Activated CD4-positive, alpha-beta T cell treated with anti-CD3 and anti-CD28 coated beads, Interleukin-2, amount 50 U/mL, for 24 hours (primary cell): ENCODE measurements around the gene GPR25.

Experiments
- DNase-seq, 2 donors: peaks; one replicate each; pipeline ENCODE4 v3.0.0-alpha.2; 2020; ENCODE audit warnings: low read depth in 1 of 2, low spot score in 1 of 2

GPR25 gene

DNA sequence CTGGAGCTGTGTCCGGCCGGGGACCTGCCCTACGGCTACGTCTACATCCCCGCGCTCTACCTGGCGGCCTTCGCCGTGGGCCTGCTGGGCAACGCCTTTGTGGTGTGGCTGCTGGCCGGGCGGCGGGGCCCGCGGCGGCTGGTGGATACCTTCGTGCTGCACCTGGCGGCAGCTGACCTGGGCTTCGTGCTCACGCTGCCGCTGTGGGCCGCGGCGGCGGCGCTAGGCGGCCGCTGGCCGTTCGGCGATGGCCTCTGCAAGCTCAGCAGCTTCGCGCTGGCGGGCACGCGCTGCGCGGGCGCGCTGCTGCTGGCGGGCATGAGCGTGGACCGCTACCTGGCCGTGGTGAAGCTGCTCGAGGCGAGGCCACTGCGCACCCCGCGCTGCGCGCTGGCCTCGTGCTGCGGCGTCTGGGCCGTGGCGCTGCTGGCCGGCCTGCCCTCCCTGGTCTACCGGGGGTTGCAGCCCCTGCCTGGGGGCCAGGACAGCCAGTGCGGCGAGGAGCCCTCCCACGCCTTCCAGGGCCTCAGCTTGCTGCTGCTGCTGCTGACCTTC is 412 bp downstream of the GPR25 start:
- no peak for DNase-seq

DNA sequence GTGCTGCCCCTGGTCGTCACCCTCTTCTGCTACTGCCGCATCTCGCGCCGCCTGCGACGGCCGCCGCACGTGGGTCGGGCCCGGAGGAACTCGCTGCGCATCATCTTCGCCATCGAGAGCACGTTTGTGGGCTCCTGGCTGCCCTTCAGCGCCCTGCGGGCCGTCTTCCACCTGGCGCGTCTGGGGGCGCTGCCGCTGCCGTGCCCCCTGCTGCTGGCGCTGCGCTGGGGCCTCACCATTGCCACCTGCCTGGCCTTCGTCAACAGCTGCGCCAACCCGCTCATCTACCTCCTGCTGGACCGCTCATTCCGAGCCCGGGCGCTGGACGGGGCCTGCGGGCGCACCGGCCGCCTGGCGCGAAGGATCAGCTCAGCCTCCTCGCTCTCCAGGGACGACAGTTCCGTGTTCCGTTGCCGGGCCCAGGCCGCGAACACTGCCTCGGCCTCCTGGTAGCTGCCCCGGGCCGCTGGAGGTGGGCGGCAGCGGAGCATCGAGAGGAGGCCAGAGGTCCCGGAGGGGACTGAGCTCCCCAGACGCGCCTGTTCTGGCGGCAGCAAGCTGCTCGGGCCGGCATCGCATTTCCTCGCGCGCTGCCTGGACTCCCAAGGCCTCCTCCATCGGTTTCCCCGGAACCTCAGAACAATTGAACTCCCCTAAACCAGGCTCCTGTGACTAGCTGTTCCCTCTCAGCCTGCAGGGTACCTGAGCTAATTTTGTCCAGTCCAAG is 1.1 kb downstream of the GPR25 start:
- DNase-seq = no peak

DNA sequence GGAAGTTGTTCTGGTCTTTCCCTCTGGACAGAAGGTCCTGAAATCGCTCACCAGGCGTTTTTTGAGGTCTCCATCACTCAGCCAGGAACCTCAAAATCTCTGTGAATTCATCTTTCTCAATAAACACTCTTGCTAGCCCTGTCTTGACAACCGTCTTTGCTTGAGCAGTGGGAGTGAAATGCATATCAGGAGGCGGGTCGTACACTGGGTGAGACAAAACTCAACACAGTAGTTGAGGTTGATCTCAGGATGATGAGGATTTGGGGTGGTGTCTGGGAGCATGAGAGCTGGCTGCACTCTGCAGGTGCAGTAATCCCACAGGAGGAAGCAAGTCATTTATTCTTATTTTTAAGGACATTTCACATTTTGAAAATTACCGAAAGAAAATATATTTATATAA is 1.9 kb downstream of the GPR25 start:
- no peak for DNase-seq

DNA sequence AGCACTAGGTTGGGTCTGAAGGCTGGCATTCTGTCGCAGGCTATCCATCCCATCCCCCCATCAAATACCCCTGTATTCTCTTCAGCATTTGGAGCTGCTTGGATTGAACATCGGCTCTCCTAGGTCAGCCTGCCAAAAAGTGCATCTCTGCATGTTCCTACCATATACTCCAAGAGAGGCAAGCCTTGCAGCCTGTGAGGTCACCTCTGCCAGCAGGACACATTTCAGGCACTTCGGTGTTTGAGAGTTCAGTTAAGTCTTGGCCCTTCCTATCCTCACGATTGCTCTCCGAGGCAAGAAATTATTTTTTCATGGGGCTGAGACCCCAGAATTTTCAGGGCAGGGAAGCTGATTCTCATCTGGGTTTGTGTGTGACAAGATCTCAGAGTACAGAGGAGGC is 2.6 kb downstream of the GPR25 start:
- DNase-seq = no peak

DNA sequence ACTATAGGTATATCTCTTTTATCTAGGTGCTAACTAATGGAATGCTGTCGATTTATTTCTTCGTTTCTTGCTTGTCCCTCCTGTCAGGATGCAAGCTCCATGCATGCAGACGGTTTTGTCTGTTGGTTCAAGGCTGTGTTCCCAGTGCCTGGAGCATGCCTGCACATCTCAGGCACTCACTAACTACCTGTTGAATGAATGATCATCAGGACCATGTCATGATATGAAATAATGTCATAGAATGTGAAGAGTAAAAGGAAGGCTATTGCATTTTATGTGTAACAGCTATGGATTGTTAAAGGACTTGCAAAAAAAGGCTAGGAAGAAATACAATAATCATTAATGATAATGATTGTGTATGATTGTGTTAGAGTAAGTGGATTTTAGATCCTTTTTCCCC is 4.2 kb downstream of the GPR25 start:
- DNase-seq = no peak

DNA sequence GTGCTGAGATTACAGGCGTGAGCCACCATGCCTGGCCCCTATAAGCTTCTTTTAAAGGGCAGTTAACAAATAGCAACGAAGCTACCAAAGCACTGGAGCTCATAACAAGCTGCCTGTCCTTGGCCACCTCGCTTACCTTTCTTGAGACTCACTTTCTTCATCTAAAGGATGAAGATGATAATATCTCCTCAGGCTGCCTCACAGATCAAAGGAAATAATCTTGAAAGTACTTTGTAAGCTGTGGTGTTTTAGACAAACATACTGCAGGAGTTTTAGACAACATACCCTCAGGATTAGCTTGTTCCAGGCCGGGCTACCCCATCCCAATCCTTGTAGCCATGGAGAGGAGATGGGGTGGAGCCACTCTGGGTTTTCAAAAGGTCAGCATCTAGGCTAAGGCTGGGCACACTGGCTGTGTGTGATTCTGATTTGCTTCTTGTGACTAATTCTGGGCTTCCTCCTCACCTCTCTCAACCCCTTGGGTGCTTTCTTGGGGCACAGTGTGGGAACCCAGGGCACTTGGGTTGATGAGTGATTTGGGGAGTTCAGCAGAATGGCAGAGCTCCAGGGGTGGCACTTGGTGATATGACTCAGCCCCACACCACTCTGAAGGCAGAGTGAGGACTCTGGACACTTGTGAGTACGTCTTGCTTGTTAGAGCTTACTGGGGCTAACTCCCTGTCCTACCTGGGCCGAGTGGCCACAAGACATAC is 5.2 kb downstream of the GPR25 start:
- peak in 1 of 2 donors; percentile 41 for DNase-seq

DNA sequence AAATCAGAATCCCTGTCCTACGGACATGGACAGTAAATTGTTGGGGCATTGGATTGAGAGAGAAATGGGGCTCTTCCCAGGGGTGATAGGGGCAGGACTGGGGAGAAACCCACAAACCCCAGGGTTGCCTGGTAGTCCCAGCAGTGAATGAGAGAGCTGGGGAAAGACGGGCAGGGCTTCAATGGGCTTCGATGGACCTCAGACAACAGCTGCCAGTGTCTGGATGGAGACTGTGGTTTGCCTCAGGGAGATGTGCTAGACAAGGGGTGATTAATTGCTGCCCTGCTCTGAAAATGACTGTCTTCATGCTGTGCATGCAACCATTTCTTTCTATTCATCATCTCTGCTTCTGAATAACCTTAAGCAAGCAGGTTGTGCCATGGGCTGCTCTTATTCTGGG is 7.4 kb downstream of the GPR25 start:
- no peak for DNase-seq

DNA sequence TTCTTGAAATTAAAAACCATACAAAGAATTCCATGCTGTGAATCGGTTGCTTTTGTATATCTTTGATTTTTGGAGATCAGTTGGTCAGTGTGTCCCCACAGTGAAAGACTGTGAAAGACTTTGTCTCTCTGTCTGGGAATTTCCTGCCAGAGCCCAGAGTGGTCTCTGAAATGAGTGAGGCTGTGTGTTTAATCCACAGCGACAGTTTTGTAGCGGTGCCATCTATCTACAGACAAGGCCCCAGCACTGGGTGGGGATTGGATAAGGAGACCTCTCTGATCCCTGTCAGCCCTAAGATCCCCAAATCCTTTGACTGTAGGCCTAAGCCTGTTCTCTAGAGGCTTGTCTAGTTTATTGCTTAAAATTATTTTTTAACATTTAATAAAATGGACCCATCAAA is 10.3 kb downstream of the GPR25 start:
- no peak for DNase-seq

DNA sequence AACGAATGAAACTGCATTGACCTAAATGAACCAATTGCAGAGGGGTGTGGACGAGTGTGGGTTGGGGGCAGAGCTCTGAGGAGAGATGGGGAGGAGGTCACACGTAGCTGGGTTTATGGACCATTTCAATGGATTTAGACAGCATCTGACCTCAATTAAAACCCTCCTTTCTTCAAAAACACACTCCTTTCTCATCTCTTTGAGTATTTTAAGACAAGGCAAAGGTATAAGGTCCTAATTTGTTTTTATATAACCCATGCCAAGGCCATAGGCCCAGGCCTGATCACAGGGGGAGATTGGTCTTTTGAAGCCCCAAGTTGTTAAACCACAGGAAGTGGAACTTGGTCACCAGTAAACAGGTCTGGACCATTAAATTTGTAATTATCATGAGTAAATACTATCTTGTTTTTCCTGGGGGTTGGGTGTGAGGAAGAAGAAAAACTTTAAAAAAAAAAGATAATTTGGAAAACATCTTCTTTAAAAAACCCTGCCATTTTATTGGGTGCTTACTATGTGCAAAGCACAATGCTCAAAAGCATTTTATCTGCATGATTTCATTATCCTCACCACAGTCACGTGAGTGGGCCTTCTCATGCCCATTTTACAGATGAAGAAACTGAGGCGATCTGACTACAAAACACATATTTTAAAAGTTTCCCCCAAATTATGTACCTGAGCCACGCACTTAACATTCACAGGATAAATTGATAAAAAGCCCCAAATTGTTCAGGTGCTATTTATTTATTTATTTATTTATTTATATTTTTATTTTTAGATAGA is 13.0 kb downstream of the GPR25 start:
- no peak for DNase-seq

DNA sequence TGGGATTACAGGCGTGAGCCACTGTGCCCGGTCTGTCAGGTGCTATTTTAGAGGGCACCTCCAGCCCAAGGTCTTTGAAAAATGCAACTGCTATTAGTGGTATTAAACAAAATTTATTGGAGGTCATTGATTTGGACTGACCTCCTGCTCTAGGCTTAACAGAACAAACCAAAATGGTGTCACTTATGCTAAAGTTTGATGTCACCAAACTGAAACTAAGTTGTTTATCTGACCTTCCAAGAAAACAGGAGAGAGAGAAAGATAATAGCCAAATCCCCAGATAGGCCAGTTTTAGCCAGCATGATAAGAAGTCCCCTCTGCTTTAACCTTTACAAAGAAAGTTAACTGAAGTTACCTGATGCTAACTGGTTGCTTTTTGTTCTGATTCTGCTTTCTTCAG is 13.8 kb downstream of the GPR25 start:
- no peak for DNase-seq

DNA sequence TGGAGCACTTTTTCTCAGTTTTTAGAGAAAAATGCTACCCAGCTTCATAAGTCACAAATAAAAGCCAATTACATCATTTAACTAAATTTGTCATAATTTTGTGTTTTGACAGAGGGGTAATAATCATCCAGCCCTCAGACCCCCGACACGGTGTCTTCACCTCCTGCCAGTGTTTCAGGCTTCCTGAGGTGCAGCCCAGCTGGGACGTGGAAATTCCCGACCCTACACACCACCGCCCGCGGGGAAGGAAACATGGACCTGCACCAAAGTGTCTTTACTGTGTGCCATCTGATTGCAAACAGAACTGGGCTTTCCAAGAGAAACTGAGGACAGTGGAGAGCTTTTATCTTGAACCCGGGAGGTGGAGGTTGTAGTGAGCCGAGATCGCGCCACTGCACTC is 14.3 kb downstream of the GPR25 start:
- no peak for DNase-seq

DNA sequence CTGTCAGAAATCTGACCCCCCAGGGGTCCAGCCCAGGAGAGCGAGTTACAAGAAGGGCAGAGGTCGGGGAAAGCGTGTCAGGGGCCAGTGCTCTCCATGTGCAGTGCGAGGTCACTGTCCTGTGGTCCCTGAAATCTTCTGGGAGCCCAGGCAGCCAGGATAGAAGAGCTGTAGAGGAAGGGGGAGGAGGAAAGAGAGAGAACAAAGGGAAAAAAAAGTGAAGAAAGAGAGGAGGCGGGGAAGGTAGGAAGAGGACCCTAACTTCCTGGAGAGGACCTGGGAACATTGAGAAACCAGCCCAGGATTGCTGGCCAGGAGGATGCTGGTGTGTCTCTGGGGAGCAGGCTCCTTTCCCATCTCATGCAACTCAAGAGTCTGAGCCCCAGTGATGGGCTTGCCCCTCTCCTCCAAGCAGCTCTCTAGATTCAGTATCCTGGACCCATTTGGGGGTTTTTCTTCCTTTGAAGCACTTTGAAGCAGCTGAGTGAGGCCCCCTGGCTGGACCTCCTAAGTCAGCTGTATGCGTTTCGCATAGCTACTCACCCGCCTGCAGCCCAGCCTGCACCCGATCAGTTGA is 15.1 kb downstream of the GPR25 start:
- no peak for DNase-seq

DNA sequence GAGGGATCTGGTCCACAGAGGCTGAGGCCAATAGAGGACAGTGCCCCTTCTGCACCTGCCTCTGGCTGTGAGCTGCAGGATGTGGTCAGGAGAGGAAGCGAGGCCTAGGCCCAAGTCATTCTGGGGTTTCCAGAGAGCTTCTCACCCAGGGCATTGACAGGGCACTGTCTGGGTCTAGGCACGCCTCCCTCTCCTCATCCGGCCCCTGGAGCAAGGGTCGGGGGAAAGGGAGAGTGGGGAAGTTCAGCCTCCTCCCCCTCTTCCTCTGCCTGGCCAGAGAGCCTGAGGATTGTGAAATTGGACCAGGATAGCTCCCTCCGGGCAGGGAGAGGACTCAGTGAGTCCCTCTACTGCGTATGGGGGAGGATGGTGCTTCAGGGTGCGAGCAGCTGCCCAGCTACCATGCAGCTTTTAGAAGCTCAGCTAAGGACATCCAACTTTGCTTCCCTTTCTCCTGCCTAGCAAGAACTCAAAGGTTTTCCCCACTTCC is 15.6 kb downstream of the GPR25 start:
- DNase-seq = peak in 1 of 2 donors; percentile 45

DNA sequence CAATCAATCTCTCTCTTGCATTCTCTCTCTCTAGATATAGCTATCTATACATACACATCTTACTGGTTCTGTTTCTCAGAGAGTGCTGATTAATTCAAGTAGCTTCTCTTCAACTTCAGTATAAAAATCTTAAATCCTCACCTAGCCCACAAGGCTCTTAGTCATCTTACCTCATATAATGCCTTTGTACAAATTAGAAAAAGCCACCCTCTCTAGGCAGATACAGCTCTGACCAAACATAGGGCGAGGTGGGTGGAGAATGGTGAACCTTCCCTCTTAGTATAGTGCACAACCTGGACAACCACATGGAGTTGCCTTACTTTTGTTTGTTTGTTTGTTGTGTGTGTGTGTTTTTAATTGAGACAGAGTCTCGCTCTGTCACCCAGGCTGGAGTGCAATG is 16.8 kb downstream of the GPR25 start:
- peak in 1 of 2 donors; percentile 18 for DNase-seq

DNA sequence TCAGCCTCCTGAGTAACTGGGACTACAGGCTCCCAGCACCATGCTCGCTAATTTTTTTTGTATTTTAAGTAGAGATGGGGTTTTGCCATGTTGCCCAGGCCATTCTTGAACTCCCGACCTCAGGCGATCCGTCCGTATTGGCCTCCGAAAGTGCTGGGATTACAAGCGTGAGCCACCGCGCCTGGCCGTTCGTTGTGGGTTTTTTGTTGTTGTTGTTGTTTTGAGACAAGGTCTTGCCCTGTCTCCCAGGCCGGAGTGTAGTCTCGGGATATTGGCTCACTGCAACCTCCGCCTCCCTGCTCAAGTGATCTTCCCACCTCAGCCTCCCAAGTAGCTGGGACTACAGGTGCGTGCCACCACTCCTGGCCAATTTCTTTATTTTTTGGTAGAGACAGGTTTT is 17.2 kb downstream of the GPR25 start:
- DNase-seq = no peak

DNA sequence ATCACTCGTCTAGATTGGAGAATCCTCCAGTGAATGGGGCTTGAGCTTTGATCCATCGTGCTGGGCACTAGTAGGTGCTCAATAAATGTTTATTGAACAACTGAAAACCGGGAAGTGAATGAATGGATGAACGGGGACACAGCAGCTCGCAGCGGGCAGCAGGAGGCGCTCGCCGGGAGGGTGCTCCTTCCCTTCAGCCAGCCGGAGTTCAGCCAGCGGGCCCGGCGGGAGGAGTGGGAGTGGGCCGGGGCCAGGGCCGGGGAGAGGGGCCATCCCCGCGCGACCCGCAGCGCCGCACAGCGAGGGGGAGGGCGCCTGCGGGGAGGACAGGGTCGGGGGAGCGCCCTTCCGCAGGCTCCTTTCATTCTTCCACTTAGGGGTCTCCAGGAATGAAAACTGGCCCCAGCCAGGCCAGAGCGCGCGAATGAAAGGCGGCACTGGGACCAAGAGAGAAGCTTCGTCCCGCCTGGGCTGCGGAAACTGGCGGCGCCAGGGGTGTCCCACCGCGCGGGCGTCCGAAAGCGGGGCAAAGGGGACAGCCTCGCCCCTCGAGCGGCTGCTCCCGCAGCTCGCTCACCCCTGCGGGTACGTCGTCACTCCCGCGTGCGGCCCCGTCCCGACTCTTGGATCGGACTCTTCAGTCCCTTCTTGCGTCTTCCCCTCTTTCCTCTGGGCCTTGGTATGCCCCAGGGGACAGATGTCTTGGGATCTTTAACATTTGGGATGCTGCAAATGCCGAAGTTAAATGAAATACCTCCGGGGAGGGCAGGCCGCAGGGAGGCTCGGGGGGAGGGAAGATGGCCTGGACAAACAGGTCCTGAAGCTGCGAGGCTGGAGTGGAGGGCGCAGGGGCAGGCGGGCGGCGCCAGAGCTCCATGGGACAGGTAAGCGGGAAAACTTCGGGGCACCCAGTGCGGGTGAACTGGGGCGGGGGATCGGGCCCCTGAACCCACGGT is 18.3 kb downstream of the GPR25 start:
- no peak for DNase-seq

DNA sequence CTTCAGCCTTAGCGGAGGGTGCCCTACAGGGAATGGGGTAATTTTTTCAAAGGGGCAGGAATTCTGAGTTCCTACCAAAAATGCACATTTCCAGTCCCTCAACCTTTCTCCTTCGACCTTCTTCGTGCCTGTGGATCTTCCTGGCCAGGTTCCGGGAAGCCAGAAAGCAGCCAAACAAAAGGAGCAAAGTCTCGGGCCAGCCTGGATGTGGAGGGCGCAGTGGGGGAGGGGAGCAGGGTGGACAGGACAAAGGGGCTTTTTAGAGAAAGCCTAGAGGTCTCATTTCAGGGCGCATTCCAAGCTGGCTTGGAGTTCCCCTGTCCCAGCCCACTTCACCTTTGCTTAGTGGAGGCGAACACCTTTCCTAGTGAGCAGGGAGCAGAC is 19.0 kb downstream of the GPR25 start:
- DNase-seq = no peak

DNA sequence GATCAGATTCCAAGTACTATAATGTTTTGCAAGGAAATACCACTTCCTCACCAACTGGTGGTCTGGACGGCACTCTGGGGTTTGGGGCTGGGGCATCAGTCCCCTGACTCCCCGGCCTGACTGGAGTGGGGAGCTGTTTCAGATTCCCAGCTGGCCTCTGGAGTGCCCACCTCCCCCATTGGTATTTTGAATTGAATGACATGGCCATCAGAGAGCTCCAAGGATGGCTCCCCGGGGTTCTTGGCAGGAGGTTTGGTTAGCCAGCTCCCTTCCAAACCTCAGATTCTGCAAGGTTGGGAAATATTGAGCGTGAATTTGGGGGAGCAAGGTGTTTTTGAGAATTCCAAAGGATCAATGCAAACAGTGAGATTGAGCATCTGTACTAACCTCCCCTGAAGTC is 19.8 kb downstream of the GPR25 start:
- no peak for DNase-seq

DNA sequence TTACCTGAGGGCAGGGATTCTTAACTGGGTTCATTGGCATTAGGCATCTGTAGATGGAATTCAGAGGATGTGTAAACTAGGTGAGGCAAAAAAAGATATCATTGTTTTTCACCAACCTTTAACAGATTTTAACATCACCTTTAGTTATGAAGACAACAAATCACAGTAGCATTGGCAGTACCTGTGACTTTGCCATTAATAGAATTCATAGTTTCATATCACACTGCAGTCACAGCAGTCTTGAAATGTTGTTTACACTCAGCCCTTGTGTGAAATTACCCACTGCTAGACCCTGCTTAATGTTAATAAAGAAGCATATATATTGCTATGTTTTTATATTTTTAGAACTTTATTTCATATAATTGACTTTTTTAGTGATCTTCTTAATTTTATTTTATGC is 20.2 kb downstream of the GPR25 start:
- no peak for DNase-seq

DNA sequence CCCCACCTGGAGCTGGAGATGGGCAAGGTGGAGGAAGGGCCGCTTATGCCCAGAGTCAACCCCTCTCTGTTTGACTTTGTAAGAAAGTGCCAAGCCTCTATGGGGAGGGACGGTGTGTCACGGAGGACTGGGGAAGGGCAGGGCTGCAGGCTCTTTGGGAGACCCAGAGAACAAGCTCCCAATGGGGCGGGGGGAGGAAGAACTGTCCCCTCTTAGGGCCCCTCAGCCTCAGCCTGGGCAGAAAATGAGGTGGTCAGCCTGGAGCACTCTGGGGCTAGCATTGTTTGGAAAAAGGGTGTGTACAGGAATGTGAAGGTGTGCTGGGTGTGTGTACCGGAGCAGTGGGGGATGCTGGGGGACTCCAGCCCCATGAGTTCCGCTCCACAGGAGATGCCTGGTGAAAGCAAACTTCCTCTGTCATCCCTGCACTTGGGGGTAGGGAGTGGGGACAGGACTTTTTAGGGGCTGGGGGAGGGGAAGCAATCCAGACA is 20.7 kb downstream of the GPR25 start:
- DNase-seq = no peak
